ENCODE results near the gene ADRA2A. TPM values are rescaled to one million over a fixed set of nuclear protein-coding genes. Genes with fewer than 3 reads are reported as not detected.

ADRA2A gene
- total RNA-seq, 1 experiment from 2014 or later: 0.05 TPM

DNA sequence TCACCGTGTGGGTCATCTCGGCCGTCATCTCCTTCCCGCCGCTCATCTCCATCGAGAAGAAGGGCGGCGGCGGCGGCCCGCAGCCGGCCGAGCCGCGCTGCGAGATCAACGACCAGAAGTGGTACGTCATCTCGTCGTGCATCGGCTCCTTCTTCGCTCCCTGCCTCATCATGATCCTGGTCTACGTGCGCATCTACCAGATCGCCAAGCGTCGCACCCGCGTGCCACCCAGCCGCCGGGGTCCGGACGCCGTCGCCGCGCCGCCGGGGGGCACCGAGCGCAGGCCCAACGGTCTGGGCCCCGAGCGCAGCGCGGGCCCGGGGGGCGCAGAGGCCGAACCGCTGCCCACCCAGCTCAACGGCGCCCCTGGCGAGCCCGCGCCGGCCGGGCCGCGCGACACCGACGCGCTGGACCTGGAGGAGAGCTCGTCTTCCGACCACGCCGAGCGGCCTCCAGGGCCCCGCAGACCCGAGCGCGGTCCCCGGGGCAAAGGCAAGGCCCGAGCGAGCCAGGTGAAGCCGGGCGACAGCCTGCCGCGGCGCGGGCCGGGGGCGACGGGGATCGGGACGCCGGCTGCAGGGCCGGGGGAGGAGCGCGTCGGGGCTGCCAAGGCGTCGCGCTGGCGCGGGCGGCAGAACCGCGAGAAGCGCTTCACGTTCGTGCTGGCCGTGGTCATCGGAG lies 1.8 kb downstream of the ADRA2A start:
- no peak for TF ChIP-seq CTCF (IDR thresholded peaks at IDR 0.05)
- no peak for TF ChIP-seq SIN3A (IDR thresholded peaks at IDR 0.05; ENCODE audit: borderline replicate concordance, insufficient read depth, low read depth, low read length)
- TF ChIP-seq, protein P1, sequence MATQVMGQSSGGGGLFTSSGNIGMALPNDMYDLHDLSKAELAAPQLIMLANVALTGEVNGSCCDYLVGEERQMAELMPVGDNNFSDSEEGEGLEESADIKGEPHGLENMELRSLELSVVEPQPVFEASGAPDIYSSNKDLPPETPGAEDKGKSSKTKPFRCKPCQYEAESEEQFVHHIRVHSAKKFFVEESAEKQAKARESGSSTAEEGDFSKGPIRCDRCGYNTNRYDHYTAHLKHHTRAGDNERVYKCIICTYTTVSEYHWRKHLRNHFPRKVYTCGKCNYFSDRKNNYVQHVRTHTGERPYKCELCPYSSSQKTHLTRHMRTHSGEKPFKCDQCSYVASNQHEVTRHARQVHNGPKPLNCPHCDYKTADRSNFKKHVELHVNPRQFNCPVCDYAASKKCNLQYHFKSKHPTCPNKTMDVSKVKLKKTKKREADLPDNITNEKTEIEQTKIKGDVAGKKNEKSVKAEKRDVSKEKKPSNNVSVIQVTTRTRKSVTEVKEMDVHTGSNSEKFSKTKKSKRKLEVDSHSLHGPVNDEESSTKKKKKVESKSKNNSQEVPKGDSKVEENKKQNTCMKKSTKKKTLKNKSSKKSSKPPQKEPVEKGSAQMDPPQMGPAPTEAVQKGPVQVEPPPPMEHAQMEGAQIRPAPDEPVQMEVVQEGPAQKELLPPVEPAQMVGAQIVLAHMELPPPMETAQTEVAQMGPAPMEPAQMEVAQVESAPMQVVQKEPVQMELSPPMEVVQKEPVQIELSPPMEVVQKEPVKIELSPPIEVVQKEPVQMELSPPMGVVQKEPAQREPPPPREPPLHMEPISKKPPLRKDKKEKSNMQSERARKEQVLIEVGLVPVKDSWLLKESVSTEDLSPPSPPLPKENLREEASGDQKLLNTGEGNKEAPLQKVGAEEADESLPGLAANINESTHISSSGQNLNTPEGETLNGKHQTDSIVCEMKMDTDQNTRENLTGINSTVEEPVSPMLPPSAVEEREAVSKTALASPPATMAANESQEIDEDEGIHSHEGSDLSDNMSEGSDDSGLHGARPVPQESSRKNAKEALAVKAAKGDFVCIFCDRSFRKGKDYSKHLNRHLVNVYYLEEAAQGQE (IDR thresholded peaks at IDR 0.05; ENCODE audit: insufficient read depth in 1 of 2, low read depth in 2 of 2, low read length in 1 of 2): no peak
- TF ChIP-seq POLR2AphosphoS5 (IDR thresholded peaks at IDR 0.05; ENCODE audit: low read depth, low read length): no peak
- TF ChIP-seq TCF7L2 (IDR thresholded peaks at IDR 0.05; ENCODE audit: low read depth, low read length): no peak
- in situ Hi-C loops (cut with HindIII; ENCODE audit: low pct_unique_long_range_greater_than_20kb, low sequenced_read_pairs) (no loop called here), intact Hi-C loops (cut with micrococcal nuclease; ENCODE audit: unreplicated experiment) (loop anchor here (5.0 to 10.0 kb wide), 3 partner anchors 284 to 1066 kb away; no protein-coding TSS in a partner anchor)
- BruUV-seq (replicated peaks): no TSS peak
- ChIA-PET POLR2A (no interaction called here), CTCF (no interaction called here)
- DNase-seq (ENCODE audit: low read depth, low spot score): no peak
- no peak overlapping the region for H3K27ac ChIP-seq (ENCODE audit: low read length)
- no peaks in the 10 kb centered on the region; the same call in 1 of the 2 replicates for H3K4me1 ChIP-seq (ENCODE audit: control insufficient read depth, insufficient read depth, low read length)
- ATAC-seq: no peak
- no peak overlapping the region for H3K4me3 ChIP-seq (ENCODE audit: low read depth in 2 of 2, low read length in 2 of 2)
- H3K27me3 ChIP-seq (ENCODE audit: control insufficient read depth, insufficient read depth, low read length): peaks cover 17% of the 10 kb centered on the region
- H3K9me3 ChIP-seq (ENCODE audit: control insufficient read depth, insufficient read depth, low read depth, low read length): no peaks in the 10 kb centered on the region
- no peaks in the 10 kb centered on the region for H3K36me3 ChIP-seq (ENCODE audit: control insufficient read depth, insufficient read depth, low read length)

DNA sequence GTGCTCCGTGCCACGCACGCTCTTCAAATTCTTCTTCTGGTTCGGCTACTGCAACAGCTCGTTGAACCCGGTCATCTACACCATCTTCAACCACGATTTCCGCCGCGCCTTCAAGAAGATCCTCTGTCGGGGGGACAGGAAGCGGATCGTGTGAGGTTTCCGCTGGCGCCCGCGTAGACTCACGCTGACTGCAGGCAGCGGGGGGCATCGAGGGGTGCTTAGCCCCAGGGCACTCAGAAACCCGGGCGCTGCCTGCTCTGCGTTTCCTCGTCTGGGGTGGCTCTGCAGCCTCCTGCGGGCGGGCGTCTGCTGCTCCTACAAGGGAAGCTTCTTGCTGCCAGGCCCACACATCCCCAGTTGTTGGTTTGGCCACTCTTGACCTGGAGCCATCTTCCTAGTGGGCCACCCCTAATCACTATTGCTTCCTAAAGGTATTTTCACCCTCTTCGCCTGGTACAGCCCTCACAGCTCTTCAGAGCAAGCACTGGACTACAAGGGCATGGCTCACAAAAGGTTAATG lies 2.5 kb downstream of the ADRA2A start:
- ATAC-seq: no peak
- no peak overlapping the region for H3K4me3 ChIP-seq (ENCODE audit: low read depth in 2 of 2, low read length in 2 of 2)
- H3K9me3 ChIP-seq (ENCODE audit: control insufficient read depth, insufficient read depth, low read depth, low read length): no peaks in the 10 kb centered on the region
- DNase-seq (ENCODE audit: low read depth, low spot score): no peak
- BruUV-seq (replicated peaks): no TSS peak
- TF ChIP-seq TCF7L2 (IDR thresholded peaks at IDR 0.05; ENCODE audit: low read depth, low read length) (no peak), CTCF (IDR thresholded peaks at IDR 0.05) (no peak), SIN3A (IDR thresholded peaks at IDR 0.05; ENCODE audit: borderline replicate concordance, insufficient read depth, low read depth, low read length) (no peak), POLR2AphosphoS5 (IDR thresholded peaks at IDR 0.05; ENCODE audit: low read depth, low read length) (no peak)
- TF ChIP-seq, protein P1 (IDR thresholded peaks at IDR 0.05; ENCODE audit: insufficient read depth in 1 of 2, low read depth in 2 of 2, low read length in 1 of 2): no peak
- no peaks in the 10 kb centered on the region for H3K36me3 ChIP-seq (ENCODE audit: control insufficient read depth, insufficient read depth, low read length)
- no peaks in the 10 kb centered on the region; the same call in 1 of the 2 replicates for H3K4me1 ChIP-seq (ENCODE audit: control insufficient read depth, insufficient read depth, low read length)
- CTCF ChIA-PET: no interaction called here
- intact Hi-C loops (cut with micrococcal nuclease; ENCODE audit: unreplicated experiment) (loop anchor here (5.0 to 10.0 kb wide), 3 partner anchors 283 to 1066 kb away; no protein-coding TSS in a partner anchor), in situ Hi-C loops (cut with HindIII; ENCODE audit: low pct_unique_long_range_greater_than_20kb, low sequenced_read_pairs) (no loop called here)
- POLR2A ChIA-PET: no interaction called here
- H3K27me3 ChIP-seq (ENCODE audit: control insufficient read depth, insufficient read depth, low read length): peaks cover 12% of the 10 kb centered on the region
- no peak overlapping the region for H3K27ac ChIP-seq (ENCODE audit: low read length)

Measured in Panc1 (cell line).